ENCODE data around the gene NT5C1B.

GRCh38 chr2:18620867-18621632, 31.7 kb upstream of the NT5C1B start:
- TF ChIP-seq BCL11A (IDR thresholded peaks at IDR 0.05; ENCODE audit: low read depth, low read length) (no peak), SP1 (IDR thresholded peaks at IDR 0.05; ENCODE audit: low read depth, low read length) (no peak), RCOR1 (conservative IDR thresholded peaks at IDR 0.05; ENCODE audit: low read depth, low read length) (no peak), TARDBP (IDR thresholded peaks at IDR 0.05; ENCODE audit: borderline replicate concordance) (no peak), GABPA (IDR thresholded peaks at IDR 0.05; ENCODE audit: low read depth) (no peak), HDGF (IDR thresholded peaks at IDR 0.05) (no peak), CTCF (IDR thresholded peaks at IDR 0.05 in 2 of 3, conservative IDR thresholded peaks at IDR 0.05 in 1 of 3; ENCODE audit: control insufficient read depth in 2 of 3, extremely low read depth in 1 of 3, insufficient read depth in 1 of 3, low read depth in 3 of 3, low read length in 3 of 3) (no peak), POLR2A (IDR thresholded peaks at IDR 0.05; ENCODE audit: low read depth, low read length) (no peak), CBX3 (IDR thresholded peaks at IDR 0.05; ENCODE audit: borderline replicate concordance, low read depth) (no peak), ATF3 (IDR thresholded peaks at IDR 0.05; ENCODE audit: borderline replicate concordance, extremely low read depth, low read depth, low read length) (no peak), FOXM1 (IDR thresholded peaks at IDR 0.05; ENCODE audit: low read depth, low read length) (no peak), ZBTB11 (CRISPR knock-in tag; IDR thresholded peaks at IDR 0.05) (no peak)

Data from GM12878 (cell line).